Smooth muscle cell (in vitro differentiated cells): ENCODE data around the gene PDXP. TPM values are rescaled to one million over a fixed set of nuclear protein-coding genes. Genes with fewer than 3 reads are reported as not detected.
A peak's percentile ranks its signal among the peaks of the same experiment; 100 is the strongest.

Source experiments
- DNase-seq: peaks from one replicate; lab custom pipeline; 2025; ENCODE audit not compliant: unreplicated experiment; lab: John Stamatoyannopoulos, UW
- H2AFZ ChIP-seq: fragments of 200-600 bp; sonication (generic); 2 replicates; pipeline ENCODE4 v1.6.0; 2016; ENCODE audit warnings: antibody characterized with exemption, low read depth, mild to moderate bottlenecking
- H3F3A ChIP-seq: fragments of 200-600 bp; sonication (generic); 2 replicates; pipeline ENCODE4 v1.6.0; 2017; ENCODE audit warnings: antibody characterized with exemption, low read depth
- H3K27ac ChIP-seq: fragments of 200-600 bp; sonication (generic); 2 replicates; pipeline ENCODE4 v1.5.1; 2016; ENCODE audit warnings: low read depth, mild to moderate bottlenecking
- H3K27me3 ChIP-seq: fragments of 200-600 bp; sonication (generic); 2 replicates; pipeline ENCODE4 v1.6.1; 2016; ENCODE audit warnings: low read depth, mild to moderate bottlenecking
- H3K36me3 ChIP-seq: fragments of 200-600 bp; sonication (generic); 2 replicates; pipeline ENCODE4 v1.5.1; 2016; ENCODE audit warnings: low read depth
- H3K4me1 ChIP-seq: fragments of 200-600 bp; sonication (generic); 2 replicates; pipeline ENCODE4 v1.5.1; 2016; ENCODE audit warnings: low read depth
- H3K4me2 ChIP-seq: fragments of 200-600 bp; sonication (generic); 2 replicates; pipeline ENCODE4 v1.6.0; 2016; ENCODE audit warnings: mild to moderate bottlenecking
- H3K4me3 ChIP-seq: fragments of 200-600 bp; sonication (generic); 2 replicates; pipeline ENCODE4 v1.5.1; 2016; ENCODE audit warnings: mild to moderate bottlenecking
- H3K79me2 ChIP-seq: fragments of 200-600 bp; sonication (generic); 2 replicates; pipeline ENCODE4 v1.6.0; 2016; ENCODE audit warnings: low read depth, mild to moderate bottlenecking
- H3K9ac ChIP-seq: fragments of 200-600 bp; sonication (generic); 2 replicates; pipeline ENCODE4 v1.6.0; 2016; ENCODE audit warnings: low read depth
- H3K9me3 ChIP-seq: fragments of 200-600 bp; sonication (generic); replicated peaks from 2 replicates; pipeline ENCODE4 v1.5.1; 2016; ENCODE audit warnings: low read depth
- H4K20me1 ChIP-seq: fragments of 200-600 bp; sonication (generic); 2 replicates; pipeline ENCODE4 v1.6.0; 2016; ENCODE audit warnings: low read depth
- CTCF ChIP-seq: fragments of 200-600 bp; sonication (generic); IDR thresholded peaks from 2 replicates; pipeline ENCODE4 v1.5.1; 2017; ENCODE audit warnings: borderline replicate concordance, mild to moderate bottlenecking, antibody characterized with exemption; ENCODE audit not compliant: insufficient read depth, poor library complexity, severe bottlenecking
- WGBS: methylation state at CpG from one replicate; pipeline ENCODE4 v1.1.7; 2016; ENCODE audit warnings: low lambda C conversion rate; 5-methylcytosine and 5-hydroxymethylcytosine counted together
- polyA plus RNA-seq: library from polyadenylated mRNA; unstranded; fragments of >200 nt; fragmentation: Nextera tagmentation; extraction: Ambion mirVana; gene quantifications from 2 replicates; pipeline ENCODE4 v1.2.1, GENCODE V29; 2016
- total RNA-seq: library from RNA; depleted of rRNA; stranded (reverse); fragments of >200 nt; gene quantifications from 2 replicates; pipeline ENCODE4 v1.2.3, GENCODE V29; 2014

PDXP gene
- total and polyA plus RNA-seq, 2 experiments from 2014 or later = 16.5 to 20.7 TPM

GRCh38 chr22:37641561-37641949 is 17.0 kb upstream of the PDXP start:
- Histone ChIP-seq H3K4me2 (peak overlapping the region; percentile 94), H3K27me3 (no peaks in the 10 kb centered on the region), H4K20me1 (peaks cover 7% of the 10 kb centered on the region), H3K4me1 (peaks cover 21% of the 10 kb centered on the region), H2AFZ (no peak overlapping the region), H3K36me3 (no peaks in the 10 kb centered on the region), H3K27ac (no peak overlapping the region), H3K4me3 (no peak overlapping the region), H3K9ac (no peak overlapping the region), H3K9me3 (no peaks in the 10 kb centered on the region), H3F3A (peaks cover 20% of the 10 kb centered on the region), H3K79me2 (peaks cover 13% of the 10 kb centered on the region)
- 94% methylated on average over 5 of the region's 5 CpGs for WGBS
- TF ChIP-seq CTCF = no peak
- no peak for DNase-seq

- Histone ChIP-seq H4K20me1 (peaks cover 7% of the 10 kb centered on the region), H3K9me3 (no peaks in the 10 kb centered on the region), H3K4me2 (no peak overlapping the region), H3F3A (peaks cover 17% of the 10 kb centered on the region), H3K9ac (no peak overlapping the region), H3K4me1 (peaks cover 19% of the 10 kb centered on the region), H3K79me2 (peaks cover 13% of the 10 kb centered on the region), H3K36me3 (no peaks in the 10 kb centered on the region), H2AFZ (no peak overlapping the region), H3K27me3 (no peaks in the 10 kb centered on the region), H3K27ac (no peak overlapping the region), H3K4me3 (no peak overlapping the region)
- TF ChIP-seq CTCF = peak; percentile 90
- 50% methylated on average over 9 of the region's 9 CpGs for WGBS
- peak; percentile 79 for DNase-seq
Measured at GRCh38 chr22:37643225-37643847, 15.2 kb upstream of the PDXP start.

GRCh38 chr22:37647317-37647716 is 11.2 kb upstream of the PDXP start:
- no peak for TF ChIP-seq CTCF
- Histone ChIP-seq H3K27me3 (no peaks in the 10 kb centered on the region), H2AFZ (no peak overlapping the region), H3K27ac (no peak overlapping the region), H3K79me2 (no peaks in the 10 kb centered on the region), H3K4me1 (no peaks in the 10 kb centered on the region), H3K9ac (no peak overlapping the region), H3K9me3 (no peaks in the 10 kb centered on the region), H3K36me3 (no peaks in the 10 kb centered on the region), H3K4me3 (no peak overlapping the region), H4K20me1 (peaks cover 7% of the 10 kb centered on the region), H3K4me2 (no peak overlapping the region), H3F3A (no peaks in the 10 kb centered on the region)
- 99% methylated on average over 9 of the region's 9 CpGs for WGBS
- no peak for DNase-seq

GRCh38 chr22:37647928-37648327 is 10.6 kb upstream of the PDXP start:
- H3K4me2 ChIP-seq = no peak overlapping the region
- H3K79me2 ChIP-seq = no peaks in the 10 kb centered on the region
- no peaks in the 10 kb centered on the region for H3K9me3 ChIP-seq
- peaks cover 7% of the 10 kb centered on the region for H4K20me1 ChIP-seq
- no peak overlapping the region for H2AFZ ChIP-seq
- no peak for TF ChIP-seq CTCF
- H3K9ac ChIP-seq = no peak overlapping the region
- H3K27ac ChIP-seq = no peak overlapping the region
- no peaks in the 10 kb centered on the region for H3K4me1 ChIP-seq
- no peaks in the 10 kb centered on the region for H3F3A ChIP-seq
- DNase-seq = no peak
- WGBS = 97% methylated on average over 9 of the region's 9 CpGs
- no peaks in the 10 kb centered on the region for H3K36me3 ChIP-seq
- no peak overlapping the region for H3K4me3 ChIP-seq
- H3K27me3 ChIP-seq = no peaks in the 10 kb centered on the region
